ACC112 (cell line): Measurements from ENCODE around the gene EFHD2.
"Not testable (repeated sequence)": the region's sequence is repeated elsewhere in the genome, so short reads cannot be mapped to it uniquely, and the experiment has no call there.

Source experiments
- H2AFZ ChIP-seq: fragments of 200-600 bp; sonication (generic); one replicate; pipeline ENCODE4 v1.6.0; 2017; ENCODE audit warnings: antibody characterized with exemption, low read length; ENCODE audit not compliant: unreplicated experiment
- H3K27ac ChIP-seq: fragments of 200-600 bp; sonication (generic); 2 replicates; pipeline ENCODE4 v1.5.1; 2014; ENCODE audit warnings: low read depth, mild to moderate bottlenecking, antibody characterized with exemption, low read length, moderate library complexity
- H3K27me3 ChIP-seq: fragments of 200-600 bp; sonication (generic); 2 replicates; pipeline ENCODE4 v1.6.1; 2014; ENCODE audit warnings: mild to moderate bottlenecking, antibody characterized with exemption, low read length, moderate library complexity, mixed read lengths; ENCODE audit not compliant: insufficient read depth
- H3K36me3 ChIP-seq: fragments of 200-600 bp; sonication (generic); 2 replicates; pipeline ENCODE4 v1.6.1; 2016; ENCODE audit warnings: mild to moderate bottlenecking, antibody characterized with exemption, low read length, moderate library complexity, mixed read lengths; ENCODE audit not compliant: insufficient read depth
- H3K4me1 ChIP-seq: fragments of 200-600 bp; sonication (generic); one replicate; pipeline ENCODE4 v1.6.1; 2016; ENCODE audit warnings: low read length, mixed read lengths; ENCODE audit not compliant: insufficient read depth, unreplicated experiment, control insufficient read depth
- H3K4me3 ChIP-seq: fragments of 200-600 bp; sonication (generic); 2 replicates; pipeline ENCODE4 v1.5.1; 2014; ENCODE audit warnings: mild to moderate bottlenecking, low read depth, low read length
- H3K79me2 ChIP-seq: fragments of 200-600 bp; sonication (generic); one replicate; pipeline ENCODE4 v1.6.0; 2016; ENCODE audit warnings: low read length; ENCODE audit not compliant: control insufficient read depth, unreplicated experiment, insufficient read depth

Gene EFHD2

DNA sequence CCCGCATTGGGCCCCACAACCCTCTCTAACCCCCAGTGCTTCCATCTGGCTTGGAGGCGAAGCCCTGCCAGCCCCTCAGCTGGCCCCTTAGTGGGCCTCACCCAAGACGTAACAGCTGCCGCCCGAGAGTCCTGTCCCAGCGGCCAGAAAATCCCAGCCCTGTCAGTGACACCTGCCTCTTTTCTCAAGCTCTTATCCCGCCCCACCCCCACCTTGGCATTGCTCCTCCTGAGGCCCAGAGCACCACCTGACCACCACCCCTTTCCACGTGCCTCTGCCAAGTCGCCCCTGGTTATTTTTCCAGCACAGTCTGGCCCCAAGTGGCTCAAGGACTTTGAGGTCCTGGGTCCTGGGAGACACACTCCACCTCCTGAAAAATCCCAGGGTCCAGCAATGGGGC lies 22.6 kb downstream of the EFHD2 start:
- no peak overlapping the region for H2AFZ ChIP-seq
- H3K79me2 ChIP-seq: no peaks in the 10 kb centered on the region
- peaks cover 24% of the 10 kb centered on the region for H3K4me1 ChIP-seq
- H3K27ac ChIP-seq: peak overlapping the region; percentile 50; the same call in 1 of the 2 replicates
- no peak overlapping the region for H3K4me3 ChIP-seq
- H3K27me3 ChIP-seq: no peaks in the 10 kb centered on the region
- no peaks in the 10 kb centered on the region; the same call in none of the 2 replicates for H3K36me3 ChIP-seq

DNA sequence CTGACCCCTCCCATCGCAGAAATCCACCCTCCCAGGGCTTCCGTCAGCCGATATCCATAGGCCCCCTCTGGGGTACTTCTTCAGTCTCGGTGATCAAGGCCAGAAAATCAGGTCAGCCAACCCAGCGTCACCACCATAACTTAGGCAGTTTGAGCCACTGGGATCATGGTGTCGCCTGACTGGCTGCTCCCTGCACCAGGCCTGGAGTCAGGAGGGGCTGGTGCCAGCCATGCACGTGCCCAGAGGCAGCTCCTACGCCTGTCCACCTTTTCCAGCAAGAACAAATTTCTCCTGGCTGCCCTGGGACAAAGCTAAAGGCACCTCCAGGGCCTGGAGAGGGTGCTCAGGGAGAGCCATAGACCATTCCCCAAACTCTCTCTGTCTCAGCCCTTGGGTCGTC lies 23.8 kb downstream of the EFHD2 start:
- Histone ChIP-seq H3K36me3 (no peaks in the 10 kb centered on the region; the same call in none of the 2 replicates), H3K27me3 (no peaks in the 10 kb centered on the region), H3K27ac (peak overlapping the region; percentile 46), H3K4me3 (no peak overlapping the region), H2AFZ (no peak overlapping the region), H3K79me2 (no peaks in the 10 kb centered on the region), H3K4me1 (peaks cover 24% of the 10 kb centered on the region)

DNA sequence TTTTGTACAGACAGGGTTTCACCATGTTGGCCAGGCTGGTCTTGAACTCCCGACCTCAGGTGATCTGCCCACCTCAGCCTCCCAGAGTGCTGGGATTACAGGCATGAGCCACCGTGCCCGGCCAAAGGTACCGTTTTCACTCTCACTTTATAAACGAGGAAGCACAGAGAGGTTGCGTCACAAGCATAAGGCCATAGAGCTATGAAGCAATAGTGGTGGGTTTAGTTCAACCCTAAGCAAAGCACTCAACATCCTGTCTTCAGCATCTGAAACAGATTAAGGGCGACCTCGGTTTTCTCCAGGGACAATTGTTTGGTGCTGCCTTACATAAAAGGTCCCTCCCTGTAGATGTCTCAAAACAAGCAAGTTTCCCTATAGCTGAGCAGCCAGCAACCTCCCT lies 25.1 kb downstream of the EFHD2 start:
- H3K36me3 ChIP-seq, H3K27me3 ChIP-seq, H3K79me2 ChIP-seq, H3K27ac ChIP-seq, H2AFZ ChIP-seq, H3K4me3 ChIP-seq: not testable (repeated sequence)
- peaks cover 20% of the 10 kb centered on the region for H3K4me1 ChIP-seq

DNA sequence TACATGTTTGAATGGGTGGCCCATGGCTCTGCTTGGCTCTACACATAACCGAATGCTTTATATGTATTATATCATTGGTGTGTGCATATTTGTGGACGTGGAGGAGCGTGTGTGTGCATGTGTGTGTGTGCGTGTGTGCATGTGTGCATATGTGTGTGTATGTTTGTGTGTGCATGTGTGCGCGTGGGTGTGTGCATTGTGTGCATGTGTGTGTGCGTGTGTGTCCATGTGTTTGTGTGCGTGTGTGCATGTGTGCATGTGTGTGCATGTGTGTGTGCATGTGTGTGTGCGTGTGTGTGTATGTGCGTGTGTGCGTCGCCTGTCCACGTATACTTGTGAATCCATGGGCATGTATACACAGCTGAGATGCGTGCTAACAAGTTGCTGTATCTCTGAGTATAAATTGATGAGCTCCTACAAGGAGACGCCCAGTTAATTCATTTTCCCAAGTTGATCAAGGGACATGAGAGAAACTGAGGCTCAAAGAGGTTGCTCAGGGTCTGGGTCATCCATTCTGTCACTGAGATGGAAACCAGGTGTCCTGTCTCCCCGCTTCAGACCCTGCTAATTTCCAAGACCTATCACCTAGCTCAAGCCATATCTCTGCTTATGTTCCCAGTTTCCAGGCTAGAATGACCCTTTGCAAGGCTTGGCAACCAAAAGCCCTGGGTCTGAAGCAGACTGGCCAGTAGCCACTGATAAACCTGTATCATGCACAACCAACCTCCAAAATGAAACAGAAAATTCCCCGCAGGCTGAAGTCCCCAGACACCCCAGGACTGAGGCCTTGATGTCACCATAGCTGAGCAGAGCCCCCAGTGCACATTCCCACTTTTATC lies 25.8 kb downstream of the EFHD2 start:
- Histone ChIP-seq H3K27ac (no peak overlapping the region), H2AFZ (no peak overlapping the region), H3K4me3 (no peak overlapping the region), H3K79me2 (no peaks in the 10 kb centered on the region), H3K27me3 (no peaks in the 10 kb centered on the region), H3K36me3 (no peaks in the 10 kb centered on the region; the same call in 1 of the 2 replicates), H3K4me1 (peaks cover 14% of the 10 kb centered on the region)

DNA sequence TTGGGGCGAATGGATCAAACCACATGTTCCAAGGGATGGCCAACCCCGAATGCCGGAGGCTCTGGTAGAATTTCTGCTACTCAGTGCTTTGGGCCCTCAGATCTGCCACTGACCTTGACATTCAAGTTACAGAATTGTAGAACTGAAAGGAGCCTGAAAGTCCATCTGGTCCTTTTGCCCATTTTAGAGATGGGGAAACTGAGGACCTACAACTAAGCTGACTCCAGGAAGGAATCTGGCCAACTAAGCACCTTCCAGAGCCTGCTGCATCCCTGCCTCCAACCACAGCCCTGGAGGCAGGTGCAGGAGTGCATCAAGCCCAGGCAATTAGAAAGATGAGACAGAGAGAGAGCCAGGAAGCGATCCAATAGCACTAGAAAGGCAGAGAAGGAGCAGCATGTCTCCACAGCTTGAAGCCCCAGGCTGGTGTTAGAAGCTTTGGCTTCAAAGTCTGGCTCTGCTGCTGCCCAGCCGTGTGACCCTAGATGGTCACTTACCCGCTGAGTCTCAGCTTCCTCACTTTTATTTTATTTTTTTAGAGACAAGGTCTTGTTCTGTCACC lies 27.3 kb downstream of the EFHD2 start:
- Histone ChIP-seq H3K4me3 (no peak overlapping the region), H3K79me2 (no peaks in the 10 kb centered on the region), H3K4me1 (peaks cover 14% of the 10 kb centered on the region), H2AFZ (no peak overlapping the region), H3K36me3 (no peaks in the 10 kb centered on the region), H3K27ac (no peak overlapping the region), H3K27me3 (no peaks in the 10 kb centered on the region)

DNA sequence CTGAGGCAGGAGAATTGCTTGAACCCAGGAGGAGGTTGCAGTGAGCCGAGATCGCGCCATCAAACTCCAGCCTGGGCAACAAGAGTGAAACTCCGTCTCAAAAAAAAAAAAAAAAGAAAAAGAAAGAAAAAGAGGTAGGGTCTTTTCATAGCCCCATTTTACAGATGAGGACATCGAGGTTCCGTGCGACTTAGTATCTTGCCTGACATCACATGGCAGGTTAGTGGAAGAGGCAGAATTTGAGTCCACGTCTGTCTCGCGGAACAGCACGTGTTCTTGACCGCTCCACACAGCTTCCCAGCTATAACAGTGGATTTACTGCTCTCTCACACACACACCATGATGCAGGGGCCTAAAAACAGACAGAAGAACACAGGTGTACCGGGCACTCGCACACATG lies 29.6 kb downstream of the EFHD2 start:
- no peak overlapping the region for H2AFZ ChIP-seq
- H3K27me3 ChIP-seq: no peaks in the 10 kb centered on the region
- no peaks in the 10 kb centered on the region for H3K79me2 ChIP-seq
- H3K4me3 ChIP-seq: no peak overlapping the region
- H3K27ac ChIP-seq: no peak overlapping the region
- H3K36me3 ChIP-seq: no peaks in the 10 kb centered on the region
- peaks cover 4% of the 10 kb centered on the region for H3K4me1 ChIP-seq

DNA sequence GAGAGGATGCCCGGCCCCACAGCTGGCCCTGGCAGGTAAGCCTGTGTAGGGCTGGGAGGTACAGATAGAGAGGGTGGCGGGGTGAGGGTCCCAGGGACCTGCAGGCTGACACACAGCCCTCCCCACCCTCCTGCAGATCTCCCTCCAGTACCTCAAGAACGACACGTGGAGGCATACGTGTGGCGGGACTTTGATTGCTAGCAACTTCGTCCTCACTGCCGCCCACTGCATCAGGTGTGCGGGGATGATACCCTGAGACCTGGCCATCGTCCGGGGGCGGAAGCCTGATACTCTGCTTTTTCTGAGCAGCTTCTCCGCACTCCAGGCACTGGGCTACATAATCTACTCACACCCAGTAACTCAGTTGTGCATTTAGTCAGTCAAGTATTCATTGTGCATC lies 30.7 kb downstream of the EFHD2 start:
- Histone ChIP-seq H3K4me1 (no peaks in the 10 kb centered on the region), H3K79me2 (no peaks in the 10 kb centered on the region), H3K4me3 (no peak overlapping the region), H3K27me3 (no peaks in the 10 kb centered on the region), H3K27ac (no peak overlapping the region), H3K36me3 (no peaks in the 10 kb centered on the region), H2AFZ (no peak overlapping the region)

DNA sequence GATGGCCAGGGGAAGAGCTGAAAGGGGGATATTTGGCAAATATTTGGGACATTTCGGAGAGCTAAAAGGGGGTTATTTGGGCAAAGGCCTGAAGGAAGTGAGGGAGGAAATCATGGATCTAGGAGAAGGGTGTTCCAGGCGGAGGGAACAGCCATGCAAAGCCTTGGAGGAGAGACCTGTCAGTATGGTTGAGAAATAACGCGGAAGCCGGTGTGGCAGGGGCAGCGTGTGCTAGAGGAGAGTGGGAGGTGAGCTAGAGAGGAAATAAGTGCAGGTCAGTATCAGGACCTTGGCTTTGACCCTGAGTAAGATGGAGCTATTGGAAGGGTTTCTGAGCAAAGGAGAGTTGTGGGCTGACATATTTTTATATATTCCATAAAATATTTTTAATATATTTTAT lies 31.6 kb downstream of the EFHD2 start:
- Histone ChIP-seq H3K4me1 (no peaks in the 10 kb centered on the region), H3K36me3 (no peaks in the 10 kb centered on the region), H3K27me3 (no peaks in the 10 kb centered on the region), H2AFZ (no peak overlapping the region), H3K4me3 (no peak overlapping the region), H3K79me2 (no peaks in the 10 kb centered on the region), H3K27ac (no peak overlapping the region)

DNA sequence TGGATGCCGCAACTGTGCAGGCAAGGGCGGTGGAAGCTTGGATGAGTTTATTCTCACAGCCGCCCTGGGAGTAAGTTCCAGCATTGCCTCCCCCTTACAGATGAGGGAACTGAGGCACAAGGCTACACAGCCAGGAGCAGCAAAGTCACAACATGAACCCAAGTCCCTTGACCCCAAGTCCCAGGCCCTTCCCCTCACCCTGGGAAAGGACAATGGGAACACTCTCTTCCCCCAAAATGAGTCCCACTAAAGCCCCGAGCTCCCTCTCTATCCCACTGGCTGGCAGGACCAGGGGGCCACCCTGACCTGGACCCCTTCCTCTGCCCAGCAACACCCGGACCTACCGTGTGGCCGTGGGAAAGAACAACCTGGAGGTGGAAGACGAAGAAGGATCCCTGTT lies 32.4 kb downstream of the EFHD2 start:
- Histone ChIP-seq H3K27ac (no peak overlapping the region), H3K4me3 (no peak overlapping the region)

DNA sequence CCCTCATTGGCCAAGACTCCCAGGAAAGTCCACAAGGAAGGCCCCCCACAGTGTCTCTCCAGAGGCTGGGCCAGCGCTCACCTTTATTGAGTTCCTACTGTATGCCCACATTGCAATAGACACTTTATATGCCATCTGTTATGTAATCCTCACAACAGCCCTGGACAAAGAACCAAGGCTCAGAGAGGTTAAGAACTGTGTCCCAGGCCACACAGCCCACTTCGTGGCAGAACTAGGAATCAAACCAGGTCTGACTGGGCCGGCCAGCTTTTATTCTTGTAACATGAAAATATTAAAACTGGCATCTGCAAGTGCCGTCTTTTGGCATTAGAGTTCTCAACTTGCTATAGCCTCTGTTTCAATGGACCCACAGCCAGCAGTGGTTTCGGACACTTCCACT lies 33.1 kb downstream of the EFHD2 start:
- Histone ChIP-seq H3K4me1 (no peaks in the 10 kb centered on the region), H3K79me2 (no peaks in the 10 kb centered on the region), H3K27ac (no peak overlapping the region), H2AFZ (no peak overlapping the region), H3K4me3 (no peak overlapping the region), H3K27me3 (peaks cover 5% of the 10 kb centered on the region; the same call in 1 of the 2 replicates), H3K36me3 (no peaks in the 10 kb centered on the region)

More for the DNA sequence above, 32.4 kb downstream of the EFHD2 start:
- Histone ChIP-seq H3K79me2 (no peaks in the 10 kb centered on the region), H3K4me1 (no peaks in the 10 kb centered on the region), H3K36me3 (no peaks in the 10 kb centered on the region), H2AFZ (no peak overlapping the region), H3K27me3 (peaks cover 2% of the 10 kb centered on the region; the same call in 1 of the 2 replicates)

DNA sequence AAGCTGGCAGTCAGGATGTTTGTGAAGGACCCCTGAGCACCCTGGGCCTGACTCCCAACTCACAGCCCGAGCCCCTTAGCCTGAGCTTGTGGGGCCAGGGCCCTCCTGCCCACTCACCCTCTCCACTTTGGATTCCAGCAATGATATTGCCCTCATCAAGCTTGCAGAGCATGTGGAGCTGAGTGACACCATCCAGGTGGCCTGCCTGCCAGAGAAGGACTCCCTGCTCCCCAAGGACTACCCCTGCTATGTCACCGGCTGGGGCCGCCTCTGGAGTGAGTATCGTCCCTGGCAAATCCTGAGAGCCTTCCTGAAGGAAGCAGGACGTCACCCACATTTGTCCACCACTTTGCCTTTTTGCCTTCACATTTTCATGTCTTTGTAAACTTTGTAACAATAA lies 33.6 kb downstream of the EFHD2 start:
- Histone ChIP-seq H3K79me2 (no peaks in the 10 kb centered on the region), H3K4me3 (no peak overlapping the region), H3K36me3 (no peaks in the 10 kb centered on the region), H3K4me1 (no peaks in the 10 kb centered on the region), H2AFZ (no peak overlapping the region), H3K27ac (no peak overlapping the region), H3K27me3 (peaks cover 5% of the 10 kb centered on the region; the same call in 1 of the 2 replicates)
